ENCODE measurements around the gene EPB41. TPM values are rescaled to one million over a fixed set of nuclear protein-coding genes. Genes with fewer than 3 reads are reported as not detected.

The EPB41 gene
- total and polyA plus RNA-seq, 9 of the 15 experiments (the other 6 are each of a cell fraction or from before 2014, with no cell fraction given), result 3.7 to 213 (median 141) TPM

DNA sequence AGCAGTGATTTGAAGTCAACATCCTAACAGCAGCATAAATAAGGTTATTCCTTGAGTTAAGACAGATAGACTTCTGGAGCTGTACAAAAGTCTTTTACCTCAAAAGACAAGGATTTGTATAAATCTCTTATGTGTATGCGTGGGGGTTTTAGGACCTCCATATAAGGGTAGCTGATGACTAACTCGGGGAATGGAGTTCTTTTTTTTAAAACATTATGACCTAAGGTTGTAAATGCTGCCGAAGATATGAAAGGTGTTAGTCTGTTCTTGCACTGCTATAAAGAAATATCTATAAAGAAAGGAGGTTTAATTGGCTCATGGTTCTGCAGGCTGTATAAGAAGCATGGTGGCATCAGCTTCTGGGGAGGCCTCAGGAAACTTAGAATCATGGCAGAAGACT is 90.4 kb downstream of the EPB41 start:
- ChIA-PET POLR2A (interaction anchor here (0.7 to 1.7 kb wide), 7 partner anchors 10 to 102 kb away, joined by 3 to 5 read pairs (median 4); no protein-coding TSS in a partner anchor), CTCF (ENCODE audit: low intra/inter-chr PET ratio) (no interaction called here)
- Histone ChIP-seq H3K79me2 (ENCODE audit: control insufficient read depth, insufficient read depth, low read length) (0 out of 3 replicates have a peak, but pooled peaks cover 3% of the 10 kb centered on the region), H3K27ac (ENCODE audit: extremely low read depth, low read depth, low read length) (no peak overlapping the region), H3K4me1 (replicated peaks in 1 of 2; ENCODE audit: control insufficient read depth in 2 of 2, insufficient read depth in 2 of 2, low read length in 2 of 2) (0 out of 5 replicates have a peak, but pooled peaks cover 0 to 4% of the 10 kb centered on the region in 2 experiments), H3K9me3 (replicated peaks; ENCODE audit: control insufficient read depth, insufficient read depth, low read depth, low read length) (no peaks in the 10 kb centered on the region), H3K4me2 (ENCODE audit: insufficient read depth, low read length) (no peak overlapping the region), H3K9ac (ENCODE audit: insufficient read depth in 1 of 2, low read depth in 2 of 2, low read length in 2 of 2) (no peak overlapping the region), H2AFZ (ENCODE audit: low read depth, low read length) (no peak overlapping the region), H4K20me1 (replicated peaks; ENCODE audit: control insufficient read depth, insufficient read depth, low read length) (no peaks in the 10 kb centered on the region), H3K4me3 (no peak overlapping the region), H3K36me3 (ENCODE audit: control insufficient read depth, insufficient read depth, low read length) (peaks cover 61% of the 10 kb centered on the region), H3K9me1 (ENCODE audit: control insufficient read depth, insufficient read depth, low read length) (no peaks in the 10 kb centered on the region), H3K27me3 (ENCODE audit: control insufficient read depth in 2 of 2, insufficient read depth in 2 of 2, low read length in 2 of 2) (no peaks in the 10 kb centered on the region)
- no peak for TF ChIP-seq SRSF3 (IDR thresholded peaks at IDR 0.05; ENCODE audit: insufficient read depth, low read length)
- TF ChIP-seq GATA2 (CRISPR knock-in tag; IDR thresholded peaks at IDR 0.05), result no peak
- TF ChIP-seq HDAC8 (tag; IDR thresholded peaks at IDR 0.05), result no peak
- TF ChIP-seq, protein P1, sequence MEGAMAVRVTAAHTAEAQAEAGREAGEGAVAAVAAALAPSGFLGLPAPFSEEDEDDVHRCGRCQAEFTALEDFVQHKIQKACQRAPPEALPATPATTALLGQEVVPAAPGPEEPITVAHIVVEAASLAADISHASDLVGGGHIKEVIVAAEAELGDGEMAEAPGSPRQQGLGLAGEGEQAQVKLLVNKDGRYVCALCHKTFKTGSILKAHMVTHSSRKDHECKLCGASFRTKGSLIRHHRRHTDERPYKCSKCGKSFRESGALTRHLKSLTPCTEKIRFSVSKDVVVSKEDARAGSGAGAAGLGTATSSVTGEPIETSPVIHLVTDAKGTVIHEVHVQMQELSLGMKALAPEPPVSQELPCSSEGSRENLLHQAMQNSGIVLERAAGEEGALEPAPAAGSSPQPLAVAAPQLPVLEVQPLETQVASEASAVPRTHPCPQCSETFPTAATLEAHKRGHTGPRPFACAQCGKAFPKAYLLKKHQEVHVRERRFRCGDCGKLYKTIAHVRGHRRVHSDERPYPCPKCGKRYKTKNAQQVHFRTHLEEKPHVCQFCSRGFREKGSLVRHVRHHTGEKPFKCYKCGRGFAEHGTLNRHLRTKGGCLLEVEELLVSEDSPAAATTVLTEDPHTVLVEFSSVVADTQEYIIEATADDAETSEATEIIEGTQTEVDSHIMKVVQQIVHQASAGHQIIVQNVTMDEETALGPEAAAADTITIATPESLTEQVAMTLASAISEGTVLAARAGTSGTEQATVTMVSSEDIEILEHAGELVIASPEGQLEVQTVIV (CRISPR knock-in tag; IDR thresholded peaks at IDR 0.05; ENCODE audit: borderline replicate concordance), result no peak
- no peak for TF ChIP-seq ZBTB8A (IDR thresholded peaks at IDR 0.05; ENCODE audit: partially characterized antibody)
- TF ChIP-seq, protein P2, sequence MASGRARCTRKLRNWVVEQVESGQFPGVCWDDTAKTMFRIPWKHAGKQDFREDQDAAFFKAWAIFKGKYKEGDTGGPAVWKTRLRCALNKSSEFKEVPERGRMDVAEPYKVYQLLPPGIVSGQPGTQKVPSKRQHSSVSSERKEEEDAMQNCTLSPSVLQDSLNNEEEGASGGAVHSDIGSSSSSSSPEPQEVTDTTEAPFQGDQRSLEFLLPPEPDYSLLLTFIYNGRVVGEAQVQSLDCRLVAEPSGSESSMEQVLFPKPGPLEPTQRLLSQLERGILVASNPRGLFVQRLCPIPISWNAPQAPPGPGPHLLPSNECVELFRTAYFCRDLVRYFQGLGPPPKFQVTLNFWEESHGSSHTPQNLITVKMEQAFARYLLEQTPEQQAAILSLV (tag; IDR thresholded peaks at IDR 0.05), result no peak
- no peak for TF ChIP-seq RAD51 (IDR thresholded peaks at IDR 0.05; ENCODE audit: borderline replicate concordance, low read depth)
- TF ChIP-seq ZNF316 (IDR thresholded peaks at IDR 0.05), result no peak
- no peak for TF ChIP-seq ATF7 (IDR thresholded peaks at IDR 0.05)
- no peak for TF ChIP-seq CBX3 (IDR thresholded peaks at IDR 0.05; ENCODE audit: borderline replicate concordance in 1 of 2, low read length in 2 of 2)
- intact Hi-C loops (cut with micrococcal nuclease), result no loop called here
- ATAC-seq (no peak), DNase-seq (ENCODE audit: extremely low read depth in 1 of 4, low spot score in 3 of 4) (no peak), FAIRE-seq (no peak)
- in situ Hi-C loops (cut with MboI), result no loop called here
- 78% methylated on average over 3 of the region's 3 CpGs for WGBS (ENCODE audit: insufficient coverage, low coverage, missing lambda C conversion rate)
- BruUV-seq (replicated peaks), result no TSS peak
